NB4 (cell line): ENCODE results near the gene SDR39U1.

Experiments
- DNase-seq: peaks from one replicate; pipeline ENCODE4 v3.0.0; 2010; ENCODE audit warnings: low read depth
- H3K4me3 ChIP-seq: one replicate; pipeline ENCODE4 v1.5.1; 2011; ENCODE audit warnings: mild to moderate bottlenecking, low read depth, low read length, moderate library complexity
- MYC ChIP-seq: IDR thresholded peaks from 2 replicates; pipeline ENCODE4 v1.6.1; 2011; ENCODE audit warnings: low read depth, low read length
- POLR2A ChIP-seq: IDR thresholded peaks from 2 replicates; pipeline ENCODE4 v1.6.1; 2011; ENCODE audit warnings: mild to moderate bottlenecking; ENCODE audit not compliant: insufficient read length; ENCODE audit errors: extremely low read depth
- TF ChIP-seq, protein P1 (sequence below): IDR thresholded peaks from 2 replicates; pipeline ENCODE4 v1.6.1; 2011; ENCODE audit warnings: low read depth, low read length
- TF ChIP-seq, protein P2 (sequence below): IDR thresholded peaks from one replicate; pipeline ENCODE4 v1.5.1; 2012; ENCODE audit warnings: low read depth, low read length

Gene SDR39U1

DNA sequence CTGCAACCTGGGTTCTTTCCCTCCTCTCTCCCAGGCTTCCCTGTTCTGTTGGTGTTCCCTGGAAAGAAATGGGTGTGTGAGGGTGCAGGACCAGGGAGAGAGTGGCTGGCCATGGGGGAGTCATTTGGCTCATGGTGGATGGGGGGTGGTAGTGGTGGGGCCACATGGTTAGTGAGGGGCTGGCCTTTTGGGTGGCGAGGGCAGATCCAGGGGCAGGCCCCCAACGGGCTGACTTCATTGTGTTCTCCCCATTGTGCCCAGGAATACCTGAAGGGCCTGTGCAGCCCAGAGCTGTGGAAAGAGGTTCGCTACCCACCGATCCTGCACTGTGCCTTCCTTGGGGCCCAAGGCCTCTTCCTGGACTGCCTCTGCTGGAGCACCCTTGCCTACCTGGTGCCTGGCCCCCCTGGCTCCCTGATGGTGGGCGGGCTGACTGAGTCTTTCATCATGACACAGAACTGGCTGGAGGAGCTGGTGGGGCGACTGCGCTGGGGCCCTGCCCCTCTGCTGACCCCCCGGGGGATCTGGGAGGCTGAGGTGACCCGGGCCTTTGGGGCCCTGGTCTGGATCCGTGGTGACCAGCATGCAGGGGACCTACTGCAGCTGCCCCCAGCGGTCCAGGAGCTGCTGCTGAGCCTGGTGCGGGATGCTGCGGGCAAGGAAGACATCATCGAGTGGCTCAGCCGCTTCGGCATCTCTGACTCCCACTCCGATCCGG lies 34.8 kb downstream of the SDR39U1 start:
- DNase-seq: no peak

DNA sequence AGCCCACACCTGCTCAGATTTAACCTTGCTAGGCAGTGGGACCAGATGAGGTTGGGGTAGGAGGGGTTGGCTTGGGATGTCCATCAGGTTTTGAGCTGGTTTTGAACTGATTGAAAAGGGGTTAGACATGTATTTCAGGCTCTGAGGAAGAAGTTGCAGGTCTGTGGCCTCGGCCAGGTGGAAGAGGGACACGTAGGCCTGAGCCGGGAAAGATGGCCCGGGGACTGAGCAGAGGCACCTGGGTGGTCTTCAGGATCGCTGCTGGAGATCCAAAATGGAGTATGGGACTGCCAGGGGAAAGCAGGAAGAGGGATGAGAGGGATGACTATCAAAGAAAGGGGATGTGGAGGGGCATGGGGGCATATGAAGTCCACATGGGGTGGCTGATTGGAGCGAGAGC lies 36.2 kb downstream of the SDR39U1 start:
- DNase-seq: no peak
- TF ChIP-seq, protein P1, sequence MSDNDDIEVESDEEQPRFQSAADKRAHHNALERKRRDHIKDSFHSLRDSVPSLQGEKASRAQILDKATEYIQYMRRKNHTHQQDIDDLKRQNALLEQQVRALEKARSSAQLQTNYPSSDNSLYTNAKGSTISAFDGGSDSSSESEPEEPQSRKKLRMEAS: no peak
- no peak for TF ChIP-seq POLR2A
- no peak for TF ChIP-seq MYC
- TF ChIP-seq, protein P2, sequence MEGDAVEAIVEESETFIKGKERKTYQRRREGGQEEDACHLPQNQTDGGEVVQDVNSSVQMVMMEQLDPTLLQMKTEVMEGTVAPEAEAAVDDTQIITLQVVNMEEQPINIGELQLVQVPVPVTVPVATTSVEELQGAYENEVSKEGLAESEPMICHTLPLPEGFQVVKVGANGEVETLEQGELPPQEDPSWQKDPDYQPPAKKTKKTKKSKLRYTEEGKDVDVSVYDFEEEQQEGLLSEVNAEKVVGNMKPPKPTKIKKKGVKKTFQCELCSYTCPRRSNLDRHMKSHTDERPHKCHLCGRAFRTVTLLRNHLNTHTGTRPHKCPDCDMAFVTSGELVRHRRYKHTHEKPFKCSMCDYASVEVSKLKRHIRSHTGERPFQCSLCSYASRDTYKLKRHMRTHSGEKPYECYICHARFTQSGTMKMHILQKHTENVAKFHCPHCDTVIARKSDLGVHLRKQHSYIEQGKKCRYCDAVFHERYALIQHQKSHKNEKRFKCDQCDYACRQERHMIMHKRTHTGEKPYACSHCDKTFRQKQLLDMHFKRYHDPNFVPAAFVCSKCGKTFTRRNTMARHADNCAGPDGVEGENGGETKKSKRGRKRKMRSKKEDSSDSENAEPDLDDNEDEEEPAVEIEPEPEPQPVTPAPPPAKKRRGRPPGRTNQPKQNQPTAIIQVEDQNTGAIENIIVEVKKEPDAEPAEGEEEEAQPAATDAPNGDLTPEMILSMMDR: no peak
- H3K4me3 ChIP-seq: no peak overlapping the region

More for the DNA sequence above, 34.8 kb downstream of the SDR39U1 start:
- TF ChIP-seq, protein P1: no peak
- TF ChIP-seq MYC: no peak
- TF ChIP-seq, protein P2: no peak
- TF ChIP-seq POLR2A: no peak
- H3K4me3 ChIP-seq: no peak overlapping the region

DNA sequence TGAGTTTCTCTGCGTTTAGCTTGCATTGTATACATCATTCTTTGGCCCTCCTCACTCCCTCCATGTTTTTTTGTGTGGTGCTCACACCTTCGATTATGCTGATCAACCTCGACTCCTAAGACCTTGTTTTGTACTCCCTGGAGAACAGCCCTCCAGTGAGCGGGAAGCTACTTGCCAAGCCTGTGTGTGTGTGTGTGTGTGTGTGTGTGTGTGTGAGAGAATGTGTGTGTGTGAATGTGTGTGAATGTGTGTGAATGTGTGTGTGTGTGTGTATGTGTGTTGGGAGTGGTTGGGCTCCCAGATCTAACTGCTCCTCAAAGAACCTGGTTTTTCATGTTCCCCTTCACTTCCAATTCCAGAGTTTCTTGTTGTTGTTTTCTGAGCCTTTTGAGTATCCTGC lies 37.8 kb downstream of the SDR39U1 start:
- no peak overlapping the region for H3K4me3 ChIP-seq
- DNase-seq: no peak
- TF ChIP-seq, protein P1: no peak
- TF ChIP-seq POLR2A: no peak
- TF ChIP-seq, protein P2: no peak
- TF ChIP-seq MYC: no peak

DNA sequence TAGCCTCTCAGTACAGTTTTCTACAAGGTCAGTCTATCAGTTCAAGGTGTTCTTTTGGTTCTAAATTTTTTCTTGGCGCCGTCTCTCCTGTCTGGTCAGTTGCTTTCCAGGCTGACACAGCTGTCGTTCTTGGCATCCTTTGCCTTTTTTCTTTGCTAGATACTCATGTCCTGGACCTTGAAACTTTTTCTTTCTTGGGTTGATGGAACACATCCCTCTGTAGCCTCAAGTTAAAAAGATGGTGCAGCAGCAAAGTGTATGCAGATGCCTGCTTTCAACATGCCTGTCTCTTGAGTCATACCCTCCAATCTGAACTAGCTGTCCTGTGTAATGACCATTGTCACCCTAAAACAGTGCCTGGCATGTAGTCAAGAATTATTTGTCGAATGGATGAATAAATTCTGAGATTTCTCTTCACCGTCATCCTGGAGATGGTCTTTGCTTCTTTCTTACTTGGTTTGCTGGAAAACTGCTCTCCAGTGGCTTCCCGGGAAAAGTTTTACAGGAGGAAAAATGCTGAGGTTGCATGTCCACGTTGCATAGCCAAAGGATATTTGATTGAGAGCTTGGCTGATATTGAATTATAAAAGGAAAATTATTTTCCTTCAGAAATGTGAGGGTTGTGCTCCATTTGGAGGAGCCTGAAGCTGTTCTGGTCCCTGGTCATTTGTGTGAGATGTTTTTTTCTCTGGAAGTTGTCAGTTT lies 39.1 kb downstream of the SDR39U1 start:
- no peak for TF ChIP-seq MYC
- TF ChIP-seq, protein P1: no peak
- TF ChIP-seq POLR2A: no peak
- TF ChIP-seq, protein P2: no peak

DNA sequence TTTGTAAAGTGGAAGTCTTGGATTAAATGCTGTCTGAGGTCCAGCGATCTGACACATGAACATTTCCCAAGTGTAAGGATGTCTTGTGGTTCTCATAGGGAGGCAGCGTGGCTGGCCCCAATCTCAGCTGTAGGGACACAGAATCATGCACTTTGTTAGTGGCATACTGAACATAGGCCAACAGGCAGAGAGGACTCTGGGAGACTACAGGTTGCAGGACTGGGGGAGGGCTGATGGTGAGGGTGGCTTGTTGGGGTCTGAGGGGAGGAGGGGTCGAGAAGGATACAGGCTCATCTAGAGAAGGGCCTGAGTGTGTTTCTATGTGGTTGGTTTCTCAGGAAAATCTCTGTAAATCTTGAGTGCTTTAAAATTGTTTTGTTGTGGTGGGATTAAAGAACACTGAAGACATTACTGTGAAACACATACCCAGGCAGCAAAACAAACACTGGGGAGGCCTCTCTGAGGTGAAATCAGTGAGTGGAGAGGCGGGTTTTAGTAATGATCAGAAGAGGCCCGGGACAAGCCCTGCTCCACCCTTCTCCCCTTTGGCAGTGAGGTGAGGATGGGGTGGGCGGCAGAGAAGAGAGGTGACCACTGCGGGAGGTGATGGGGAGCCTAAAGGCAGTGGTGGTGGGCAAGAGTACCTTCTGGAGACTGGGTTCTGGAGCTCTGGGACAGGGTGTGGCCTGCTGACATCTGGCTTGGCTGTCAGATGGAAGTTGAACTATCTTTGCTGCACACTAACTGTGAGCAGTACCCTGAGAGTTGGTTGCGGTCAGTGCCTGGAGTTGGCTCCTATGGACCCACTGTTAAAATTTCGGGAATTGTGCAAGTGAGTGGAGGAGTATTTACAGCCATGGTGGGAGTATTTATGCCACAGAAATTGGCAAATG lies 40.5 kb downstream of the SDR39U1 start:
- TF ChIP-seq MYC (no peak), POLR2A (no peak)
- TF ChIP-seq, protein P2: no peak
- TF ChIP-seq, protein P1: no peak
- DNase-seq: no peak
- no peak overlapping the region for H3K4me3 ChIP-seq

More for the DNA sequence above, 39.1 kb downstream of the SDR39U1 start:
- no peak for DNase-seq
- H3K4me3 ChIP-seq: no peak overlapping the region
